ENCODE results near the gene PEX13. TPM values are rescaled to one million over a fixed set of nuclear protein-coding genes. Genes with fewer than 3 reads are reported as not detected.

PEX13 gene
- polyA plus RNA-seq, 3 donors = 4.1 to 5.7 (median 4.8) TPM

DNA sequence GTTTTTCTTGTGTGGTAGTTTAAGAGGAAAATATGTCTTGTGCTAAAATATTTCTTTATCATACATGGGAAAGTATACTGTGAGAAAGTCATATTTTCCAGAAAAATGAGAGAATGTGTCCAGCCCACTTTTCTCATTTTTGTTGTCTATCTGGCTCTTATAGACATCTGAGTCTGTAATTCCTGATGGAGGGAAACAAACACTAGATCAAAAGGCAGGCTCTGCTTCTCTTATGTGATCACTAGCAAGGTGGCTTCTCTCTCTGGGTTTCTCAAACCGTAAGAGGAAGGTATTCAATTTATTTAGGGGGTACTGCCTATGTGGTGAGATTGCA lies 40.0 kb upstream of the PEX13 start:
- H3K36me3 ChIP-seq (replicated peaks in 1 of 2; ENCODE audit: control insufficient read depth in 1 of 2, insufficient read depth in 2 of 2, low read length in 2 of 2) = no peaks in the 10 kb centered on the region
- H3K4me3 ChIP-seq (replicated peaks in 1 of 3; ENCODE audit: low read depth in 2 of 3, low read length in 3 of 3) = no peak overlapping the region
- peaks cover 15% of the 10 kb centered on the region for H3K4me1 Mint-ChIP-seq
- H3K9me3 ChIP-seq (replicated peaks in 1 of 2; ENCODE audit: control insufficient read depth in 1 of 2, insufficient read depth in 1 of 2, low read length in 2 of 2) = no peaks in the 10 kb centered on the region
- H3K9ac ChIP-seq (ENCODE audit: insufficient read depth, low read length, poor library complexity, severe bottlenecking) = no peak overlapping the region
- no peaks in the 10 kb centered on the region for H3K27me3 ChIP-seq (ENCODE audit: control insufficient read depth in 2 of 2, insufficient read depth in 2 of 2, low read length in 2 of 2)
- no peaks in the 10 kb centered on the region for H4K20me1 ChIP-seq (ENCODE audit: insufficient read depth, low read length)
- no peak overlapping the region for H3K27ac Mint-ChIP-seq
- no peak for DNase-seq
- TF ChIP-seq, protein P1, sequence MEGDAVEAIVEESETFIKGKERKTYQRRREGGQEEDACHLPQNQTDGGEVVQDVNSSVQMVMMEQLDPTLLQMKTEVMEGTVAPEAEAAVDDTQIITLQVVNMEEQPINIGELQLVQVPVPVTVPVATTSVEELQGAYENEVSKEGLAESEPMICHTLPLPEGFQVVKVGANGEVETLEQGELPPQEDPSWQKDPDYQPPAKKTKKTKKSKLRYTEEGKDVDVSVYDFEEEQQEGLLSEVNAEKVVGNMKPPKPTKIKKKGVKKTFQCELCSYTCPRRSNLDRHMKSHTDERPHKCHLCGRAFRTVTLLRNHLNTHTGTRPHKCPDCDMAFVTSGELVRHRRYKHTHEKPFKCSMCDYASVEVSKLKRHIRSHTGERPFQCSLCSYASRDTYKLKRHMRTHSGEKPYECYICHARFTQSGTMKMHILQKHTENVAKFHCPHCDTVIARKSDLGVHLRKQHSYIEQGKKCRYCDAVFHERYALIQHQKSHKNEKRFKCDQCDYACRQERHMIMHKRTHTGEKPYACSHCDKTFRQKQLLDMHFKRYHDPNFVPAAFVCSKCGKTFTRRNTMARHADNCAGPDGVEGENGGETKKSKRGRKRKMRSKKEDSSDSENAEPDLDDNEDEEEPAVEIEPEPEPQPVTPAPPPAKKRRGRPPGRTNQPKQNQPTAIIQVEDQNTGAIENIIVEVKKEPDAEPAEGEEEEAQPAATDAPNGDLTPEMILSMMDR (IDR thresholded peaks at IDR 0.05) = no peak
- WGBS (ENCODE audit: insufficient coverage) = no CpG with 5 or more reads among the region's 1 CpG
- peaks cover 2 to 6% of the 10 kb centered on the region in 2 donors for H3K36me3 Mint-ChIP-seq
- H3K4me2 ChIP-seq (replicated peaks; ENCODE audit: extremely low read depth, low read length, poor library complexity, severe bottlenecking) = no peak overlapping the region
- H3K27me3 Mint-ChIP-seq (ENCODE audit: low read depth in 3 of 3) = no peaks in the 10 kb centered on the region
- peaks cover 7 to 14% of the 10 kb centered on the region in 2 donors for H3K4me1 ChIP-seq (ENCODE audit: control insufficient read depth in 1 of 2, insufficient read depth in 2 of 2, low read length in 2 of 2)
- H2AFZ ChIP-seq (ENCODE audit: insufficient read depth, low read depth, low read length, poor library complexity, severe bottlenecking) = no peak overlapping the region
- H3K4me3 Mint-ChIP-seq = no peak overlapping the region
- no peak overlapping the region for H3K27ac ChIP-seq (ENCODE audit: low read depth in 1 of 2, low read length in 2 of 2)
- H3K79me2 ChIP-seq (ENCODE audit: insufficient read depth, low read length) = no peaks in the 10 kb centered on the region
- intact Hi-C loops (cut with micrococcal nuclease) = no loop called here
- peaks cover 0 to 1% (median 0%) of the 10 kb centered on the region in 7 donors for H3K9me3 Mint-ChIP-seq

DNA sequence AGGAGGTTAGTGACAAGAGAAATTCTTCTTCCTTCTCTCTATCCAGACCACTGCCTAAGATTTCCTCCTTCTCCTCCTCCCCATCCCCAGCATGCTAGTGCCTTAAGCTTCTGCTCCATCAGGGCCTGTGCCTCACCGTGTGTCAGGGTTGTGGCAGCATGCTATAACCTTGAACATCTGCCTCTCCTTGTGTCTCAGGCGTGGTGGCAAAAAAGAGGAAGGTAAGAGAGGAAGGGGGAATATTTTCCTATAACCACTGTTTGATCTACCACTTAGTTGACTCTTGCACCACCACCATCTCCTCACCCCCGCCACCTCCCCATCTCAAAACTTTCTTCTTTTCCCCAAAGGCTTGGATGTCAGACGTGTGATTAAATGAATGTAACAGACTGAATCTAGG lies 38.3 kb upstream of the PEX13 start:
- Mint-ChIP-seq H3K4me3 (no peak overlapping the region), H3K27me3 (ENCODE audit: low read depth in 3 of 3) (no peaks in the 10 kb centered on the region), H3K4me1 (peaks cover 18% of the 10 kb centered on the region), H3K27ac (peak overlapping the region in 3 of 7 donors; percentile 6 to 78 (median 13)), H3K9me3 (peaks cover 0 to 1% (median 0%) of the 10 kb centered on the region in 7 donors), H3K36me3 (peaks cover 1 to 4% of the 10 kb centered on the region in 2 donors)
- H3K79me2 ChIP-seq (ENCODE audit: insufficient read depth, low read length) = no peaks in the 10 kb centered on the region
- H4K20me1 ChIP-seq (ENCODE audit: insufficient read depth, low read length) = no peaks in the 10 kb centered on the region
- H3K27ac ChIP-seq (ENCODE audit: low read depth in 1 of 2, low read length in 2 of 2) = no peak overlapping the region
- no CpG with 5 or more reads among the region's 4 CpGs for WGBS (ENCODE audit: insufficient coverage)
- no peaks in the 10 kb centered on the region for H3K9me3 ChIP-seq (replicated peaks in 1 of 2; ENCODE audit: control insufficient read depth in 1 of 2, insufficient read depth in 1 of 2, low read length in 2 of 2)
- no peak overlapping the region for H3K9ac ChIP-seq (ENCODE audit: insufficient read depth, low read length, poor library complexity, severe bottlenecking)
- intact Hi-C loops (cut with micrococcal nuclease) = no loop called here
- no peak overlapping the region for H2AFZ ChIP-seq (ENCODE audit: insufficient read depth, low read depth, low read length, poor library complexity, severe bottlenecking)
- H3K4me2 ChIP-seq (replicated peaks; ENCODE audit: extremely low read depth, low read length, poor library complexity, severe bottlenecking) = peak overlapping the region; percentile 3
- H3K27me3 ChIP-seq (ENCODE audit: control insufficient read depth in 2 of 2, insufficient read depth in 2 of 2, low read length in 2 of 2) = no peaks in the 10 kb centered on the region
- peak in 2 of 3 donors; percentile 25 to 37 for DNase-seq
- H3K36me3 ChIP-seq (replicated peaks in 1 of 2; ENCODE audit: control insufficient read depth in 1 of 2, insufficient read depth in 2 of 2, low read length in 2 of 2) = no peaks in the 10 kb centered on the region
- TF ChIP-seq, protein P1 (IDR thresholded peaks at IDR 0.05) = no peak
- no peak overlapping the region for H3K4me3 ChIP-seq (replicated peaks in 1 of 3; ENCODE audit: low read depth in 2 of 3, low read length in 3 of 3)
- peaks cover 8 to 18% of the 10 kb centered on the region in 2 donors for H3K4me1 ChIP-seq (ENCODE audit: control insufficient read depth in 1 of 2, insufficient read depth in 2 of 2, low read length in 2 of 2)

Measured in CD14-positive monocyte (primary cell).